Stimulated activated CD4-positive, alpha-beta T cell treated with anti-CD3 and anti-CD28 coated beads, Interleukin-12 subunit alpha, Interleukin-12 subunit beta, amount 100 ng/mL, for 4 hours (primary cell): ENCODE measurements around the gene SLC29A1.

Experiments used
- DNase-seq: peaks from one replicate; pipeline ENCODE4 v3.0.0-alpha.2; 2020

The SLC29A1 gene

GRCh38 chr6:44270526-44271405 lies 47.4 kb downstream of the SLC29A1 start:
- no peak for DNase-seq

GRCh38 chr6:44271406-44271723 lies 48.0 kb downstream of the SLC29A1 start:
- DNase-seq, result no peak

GRCh38 chr6:44271914-44272313 lies 48.5 kb downstream of the SLC29A1 start:
- no peak for DNase-seq

GRCh38 chr6:44272529-44272928 lies 49.1 kb downstream of the SLC29A1 start:
- no peak for DNase-seq

- DNase-seq, result no peak
These were observed 49.7 kb downstream of the SLC29A1 start for GRCh38 chr6:44272999-44273566.

- DNase-seq, result no peak
These were observed 50.2 kb downstream of the SLC29A1 start for GRCh38 chr6:44273617-44274016.

- DNase-seq, result no peak
These were observed 51.9 kb downstream of the SLC29A1 start for GRCh38 chr6:44275271-44275748.

- no peak for DNase-seq
These were observed 52.6 kb downstream of the SLC29A1 start for GRCh38 chr6:44275749-44276648.

- DNase-seq, result no peak
These were observed 53.6 kb downstream of the SLC29A1 start for GRCh38 chr6:44276667-44277640.

GRCh38 chr6:44277763-44278162 lies 54.4 kb downstream of the SLC29A1 start:
- no peak for DNase-seq

- DNase-seq, result no peak
These were observed 54.9 kb downstream of the SLC29A1 start for GRCh38 chr6:44278315-44278714.

GRCh38 chr6:44278774-44279697 lies 55.6 kb downstream of the SLC29A1 start:
- DNase-seq, result no peak
